GM12874 (cell line): ENCODE data around the gene ZCCHC24.
A peak's percentile ranks its signal among the peaks of the same experiment; 100 is the strongest.

ENCODE experiments used
- TF ChIP-seq, protein P1 (sequence below): IDR thresholded peaks from 2 replicates; pipeline ENCODE4 v1.5.1; 2011; ENCODE audit warnings: low read depth, mild to moderate bottlenecking, control low read depth, low read length, moderate library complexity; ENCODE audit not compliant: insufficient read depth

Gene ZCCHC24

DNA sequence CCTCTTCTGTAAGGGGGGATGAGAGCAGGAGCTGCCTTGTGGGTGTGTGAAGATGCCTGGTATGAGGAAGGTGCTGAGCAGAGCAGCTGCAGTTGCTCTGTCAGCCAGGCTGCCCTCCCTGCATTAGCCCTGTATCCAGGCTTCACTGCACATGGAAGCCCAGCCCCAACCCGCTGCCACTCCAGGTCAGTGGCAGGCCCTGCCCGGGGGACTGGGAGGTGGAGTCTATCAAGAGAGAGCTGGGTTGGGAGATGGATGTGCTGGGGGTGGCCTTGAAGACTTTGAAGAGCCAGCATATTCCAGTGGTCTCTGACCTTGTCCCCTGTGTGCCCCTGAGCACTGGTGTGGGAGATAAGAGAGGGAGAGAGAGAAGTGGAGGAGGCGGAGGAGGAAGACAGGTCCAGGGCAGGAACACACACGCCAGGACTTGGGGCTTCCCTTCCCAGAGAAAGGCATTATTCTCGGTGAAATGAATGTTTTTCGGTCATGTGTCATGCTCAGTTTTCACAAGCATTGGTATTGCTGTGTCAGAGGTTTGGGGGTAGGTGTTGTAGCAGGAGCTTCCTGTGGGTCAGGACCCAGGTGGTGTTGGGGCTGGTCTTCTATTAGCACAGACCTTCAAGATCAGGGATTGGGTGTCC, 95.5 kb downstream of the ZCCHC24 start:
- TF ChIP-seq, protein P1, sequence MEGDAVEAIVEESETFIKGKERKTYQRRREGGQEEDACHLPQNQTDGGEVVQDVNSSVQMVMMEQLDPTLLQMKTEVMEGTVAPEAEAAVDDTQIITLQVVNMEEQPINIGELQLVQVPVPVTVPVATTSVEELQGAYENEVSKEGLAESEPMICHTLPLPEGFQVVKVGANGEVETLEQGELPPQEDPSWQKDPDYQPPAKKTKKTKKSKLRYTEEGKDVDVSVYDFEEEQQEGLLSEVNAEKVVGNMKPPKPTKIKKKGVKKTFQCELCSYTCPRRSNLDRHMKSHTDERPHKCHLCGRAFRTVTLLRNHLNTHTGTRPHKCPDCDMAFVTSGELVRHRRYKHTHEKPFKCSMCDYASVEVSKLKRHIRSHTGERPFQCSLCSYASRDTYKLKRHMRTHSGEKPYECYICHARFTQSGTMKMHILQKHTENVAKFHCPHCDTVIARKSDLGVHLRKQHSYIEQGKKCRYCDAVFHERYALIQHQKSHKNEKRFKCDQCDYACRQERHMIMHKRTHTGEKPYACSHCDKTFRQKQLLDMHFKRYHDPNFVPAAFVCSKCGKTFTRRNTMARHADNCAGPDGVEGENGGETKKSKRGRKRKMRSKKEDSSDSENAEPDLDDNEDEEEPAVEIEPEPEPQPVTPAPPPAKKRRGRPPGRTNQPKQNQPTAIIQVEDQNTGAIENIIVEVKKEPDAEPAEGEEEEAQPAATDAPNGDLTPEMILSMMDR = no peak

DNA sequence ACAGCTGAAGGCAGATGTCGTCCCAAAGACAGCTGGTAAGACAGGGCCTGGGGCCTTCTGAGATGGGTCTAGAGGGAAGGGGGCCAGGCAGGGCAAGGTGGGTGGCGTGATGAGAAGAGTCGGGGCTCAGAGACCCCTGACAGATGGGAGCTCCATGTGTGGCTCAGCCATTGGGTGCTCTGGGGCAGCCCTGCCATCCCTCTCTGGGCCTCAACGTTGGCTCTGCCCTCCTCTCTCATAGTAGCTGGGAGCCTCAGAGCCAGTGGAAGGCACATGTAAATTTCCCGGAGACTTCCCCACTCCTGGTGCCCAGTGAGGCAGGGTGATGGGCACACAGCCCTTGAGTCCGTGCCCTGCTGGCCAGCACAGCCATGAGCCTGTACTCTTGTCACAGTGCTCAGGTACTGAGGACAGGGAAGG, 96.3 kb downstream of the ZCCHC24 start:
- TF ChIP-seq, protein P1 = no peak

DNA sequence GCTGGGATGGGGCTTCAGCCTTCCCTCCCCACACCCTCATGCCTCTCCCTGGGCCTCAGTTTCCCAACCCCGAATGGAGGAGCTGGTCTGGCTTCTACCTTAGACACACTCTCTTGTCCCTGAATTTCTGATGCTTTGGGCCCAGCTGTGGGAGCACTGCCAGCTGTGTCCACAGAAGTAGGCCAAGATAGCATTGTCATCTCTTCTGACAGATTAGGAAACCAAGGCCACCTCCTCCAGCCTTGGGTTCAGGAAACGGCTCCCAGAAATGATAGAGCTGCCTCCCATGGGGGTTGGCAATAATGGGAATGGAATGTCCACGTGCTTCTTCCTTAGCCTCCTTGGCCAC, 96.8 kb downstream of the ZCCHC24 start:
- TF ChIP-seq, protein P1 = no peak

DNA sequence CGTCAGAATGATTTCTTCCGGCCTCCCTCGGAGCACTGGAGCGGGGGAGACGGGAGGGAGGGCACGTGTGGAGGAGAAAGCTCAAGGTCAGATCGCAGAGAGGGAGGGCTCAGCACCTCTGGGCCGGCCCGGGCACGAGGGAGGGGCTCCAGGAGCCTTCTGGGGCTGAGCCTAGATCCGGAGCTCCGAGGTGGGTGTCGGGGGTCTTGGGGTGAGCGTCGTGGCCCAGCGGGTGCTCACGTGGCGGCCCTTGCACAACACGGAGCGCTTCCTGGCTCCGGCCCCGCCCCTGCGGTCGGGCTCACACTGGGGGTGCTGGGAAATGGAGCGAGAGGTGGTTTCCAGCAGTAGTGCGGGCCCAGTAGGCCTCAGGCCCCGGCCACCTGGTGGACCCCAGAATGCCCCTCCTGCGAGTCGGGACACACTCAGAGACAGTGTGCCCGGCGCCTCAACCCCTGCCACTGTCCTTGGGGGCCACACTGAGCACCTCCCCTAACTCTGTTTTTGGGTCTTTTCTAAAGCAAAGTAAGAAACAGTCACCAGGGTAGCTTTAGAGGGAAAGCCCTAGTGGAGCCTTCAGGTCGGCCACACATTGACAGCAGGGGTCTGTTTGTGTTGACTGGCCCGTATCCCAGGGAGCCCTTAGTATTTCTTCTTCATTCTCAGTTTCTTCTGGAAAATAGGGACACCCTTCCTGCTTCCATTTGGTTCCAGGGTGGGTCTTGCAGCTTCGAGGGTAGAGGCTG, 97.4 kb downstream of the ZCCHC24 start:
- TF ChIP-seq, protein P1 = peak; percentile 8; the same call in 1 of the 2 replicates

DNA sequence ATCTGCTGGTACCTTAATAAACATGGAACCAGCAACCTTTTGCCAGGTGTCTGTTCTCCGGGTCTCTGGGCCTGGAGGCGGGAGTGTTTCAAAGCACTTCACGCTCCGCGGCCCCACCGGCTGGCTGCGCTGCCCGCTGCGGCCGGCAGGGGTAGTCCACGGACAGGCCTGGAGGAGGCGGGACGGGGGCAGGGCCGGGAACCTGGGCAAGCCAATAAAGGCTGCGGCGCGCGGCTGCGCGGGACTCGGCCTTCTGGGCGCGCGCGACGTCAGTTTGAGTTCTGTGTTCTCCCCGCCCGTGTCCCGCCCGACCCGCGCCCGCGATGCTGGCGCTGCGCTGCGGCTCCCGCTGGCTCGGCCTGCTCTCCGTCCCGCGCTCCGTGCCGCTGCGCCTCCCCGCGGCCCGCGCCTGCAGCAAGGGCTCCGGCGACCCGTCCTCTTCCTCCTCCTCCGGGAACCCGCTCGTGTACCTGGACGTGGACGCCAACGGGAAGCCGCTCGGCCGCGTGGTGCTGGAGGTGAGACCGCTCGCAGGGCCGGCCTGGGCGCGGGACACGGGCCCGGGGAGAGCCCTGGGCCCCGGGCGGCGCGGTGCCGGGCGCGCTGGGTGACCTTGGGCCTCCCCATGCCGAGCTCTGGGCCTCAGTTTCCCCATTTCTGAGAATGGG, 98.1 kb downstream of the ZCCHC24 start, which contains the start of gene PPIF:
Gene PPIF (plus strand): TSS at position 244 of the 668 bp plus-strand sequence. CDS start 80 bp downstream, at position 324.
- TF ChIP-seq, protein P1 = peak; percentile 95

DNA sequence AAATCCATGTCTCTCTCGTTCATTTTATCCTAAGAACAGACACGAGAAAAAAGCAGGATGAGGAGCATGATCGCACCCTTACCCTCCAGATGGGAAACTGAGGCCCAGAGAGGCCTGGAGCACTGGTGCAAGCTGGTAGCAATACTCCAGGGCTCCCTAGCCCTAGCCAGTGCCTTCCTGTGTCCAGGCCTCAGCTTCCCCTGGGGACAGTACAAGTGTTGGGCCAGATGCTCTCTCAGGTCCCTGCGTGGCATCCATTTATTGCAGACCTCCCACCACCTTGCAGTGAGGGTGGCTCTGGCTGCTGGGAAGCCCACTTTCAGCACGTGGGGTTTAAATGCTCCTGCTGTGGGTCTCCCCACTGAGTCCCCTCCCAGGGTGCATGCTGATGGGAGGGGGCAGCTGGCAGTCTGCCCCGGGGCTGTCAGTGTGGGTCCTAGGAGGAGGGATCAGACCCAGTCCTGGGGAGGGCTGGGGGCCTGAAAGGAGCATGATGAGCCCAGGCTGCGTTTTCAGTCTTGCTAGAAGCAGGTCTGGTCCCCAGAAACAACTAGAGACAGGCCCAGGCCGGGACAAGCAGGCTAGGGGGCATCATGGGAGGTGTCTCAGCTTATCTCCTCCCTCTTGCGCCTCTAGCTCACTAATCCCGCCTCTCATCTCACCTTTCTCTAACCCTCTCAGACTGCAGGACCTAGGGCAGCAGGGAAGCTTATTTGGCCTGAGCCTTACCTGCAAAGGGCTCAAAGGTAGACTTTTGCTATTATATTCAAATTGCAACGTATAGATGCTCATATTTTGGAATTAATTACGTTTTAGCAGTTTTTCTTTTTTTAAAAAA, 98.8 kb downstream of the ZCCHC24 start:
- TF ChIP-seq, protein P1 = no peak

DNA sequence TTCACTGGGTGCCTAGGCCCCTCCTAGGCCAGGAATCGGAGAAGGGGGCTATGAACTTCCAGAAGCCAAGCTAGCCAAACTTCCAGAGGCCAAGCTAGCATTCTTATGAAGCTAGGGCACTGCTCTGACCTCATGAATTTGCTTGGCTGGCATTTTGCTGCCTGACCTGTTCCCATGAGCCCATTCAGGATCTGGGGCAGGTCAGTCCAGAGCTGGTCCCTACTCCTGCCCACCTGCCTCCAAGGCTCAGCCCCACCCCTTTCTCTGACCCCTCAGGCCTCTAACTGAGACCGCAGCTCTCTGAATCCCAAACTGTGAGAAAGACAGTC, 99.4 kb downstream of the ZCCHC24 start:
- TF ChIP-seq, protein P1 = no peak
